Smooth muscle cell (in vitro differentiated cells): Measurements from ENCODE around the gene PDP2. TPM values are rescaled to one million over a fixed set of nuclear protein-coding genes. Genes with fewer than 3 reads are reported as not detected.
"Not testable (repeated sequence)": the region's sequence is repeated elsewhere in the genome, so short reads cannot be mapped to it uniquely, and the experiment has no call there.

Source experiments
- DNase-seq: peaks from one replicate; lab custom pipeline; 2025; ENCODE audit not compliant: unreplicated experiment; lab: John Stamatoyannopoulos, UW
- H2AFZ ChIP-seq: fragments of 200-600 bp; sonication (generic); 2 replicates; pipeline ENCODE4 v1.6.0; 2016; ENCODE audit warnings: antibody characterized with exemption, low read depth, mild to moderate bottlenecking
- H3F3A ChIP-seq: fragments of 200-600 bp; sonication (generic); 2 replicates; pipeline ENCODE4 v1.6.0; 2017; ENCODE audit warnings: antibody characterized with exemption, low read depth
- H3K27ac ChIP-seq: fragments of 200-600 bp; sonication (generic); 2 replicates; pipeline ENCODE4 v1.5.1; 2016; ENCODE audit warnings: low read depth, mild to moderate bottlenecking
- H3K27me3 ChIP-seq: fragments of 200-600 bp; sonication (generic); 2 replicates; pipeline ENCODE4 v1.6.1; 2016; ENCODE audit warnings: low read depth, mild to moderate bottlenecking
- H3K36me3 ChIP-seq: fragments of 200-600 bp; sonication (generic); 2 replicates; pipeline ENCODE4 v1.5.1; 2016; ENCODE audit warnings: low read depth
- H3K4me1 ChIP-seq: fragments of 200-600 bp; sonication (generic); 2 replicates; pipeline ENCODE4 v1.5.1; 2016; ENCODE audit warnings: low read depth
- H3K4me2 ChIP-seq: fragments of 200-600 bp; sonication (generic); 2 replicates; pipeline ENCODE4 v1.6.0; 2016; ENCODE audit warnings: mild to moderate bottlenecking
- H3K4me3 ChIP-seq: fragments of 200-600 bp; sonication (generic); 2 replicates; pipeline ENCODE4 v1.5.1; 2016; ENCODE audit warnings: mild to moderate bottlenecking
- H3K79me2 ChIP-seq: fragments of 200-600 bp; sonication (generic); 2 replicates; pipeline ENCODE4 v1.6.0; 2016; ENCODE audit warnings: low read depth, mild to moderate bottlenecking
- H3K9ac ChIP-seq: fragments of 200-600 bp; sonication (generic); 2 replicates; pipeline ENCODE4 v1.6.0; 2016; ENCODE audit warnings: low read depth
- H3K9me3 ChIP-seq: fragments of 200-600 bp; sonication (generic); replicated peaks from 2 replicates; pipeline ENCODE4 v1.5.1; 2016; ENCODE audit warnings: low read depth
- H4K20me1 ChIP-seq: fragments of 200-600 bp; sonication (generic); 2 replicates; pipeline ENCODE4 v1.6.0; 2016; ENCODE audit warnings: low read depth
- WGBS: methylation state at CpG from one replicate; pipeline ENCODE4 v1.1.7; 2016; ENCODE audit warnings: low lambda C conversion rate; 5-methylcytosine and 5-hydroxymethylcytosine counted together
- polyA plus RNA-seq: library from polyadenylated mRNA; unstranded; fragments of >200 nt; fragmentation: Nextera tagmentation; extraction: Ambion mirVana; gene quantifications from 2 replicates; pipeline ENCODE4 v1.2.1, GENCODE V29; 2016
- total RNA-seq: library from RNA; depleted of rRNA; stranded (reverse); fragments of >200 nt; gene quantifications from 2 replicates; pipeline ENCODE4 v1.2.3, GENCODE V29; 2014
- TF ChIP-seq, protein P1 (sequence below): fragments of 200-600 bp; sonication (generic); IDR thresholded peaks from 2 replicates; pipeline ENCODE4 v1.5.1; 2017; ENCODE audit warnings: borderline replicate concordance, mild to moderate bottlenecking, antibody characterized with exemption; ENCODE audit not compliant: insufficient read depth, poor library complexity, severe bottlenecking

The PDP2 gene
- total and polyA plus RNA-seq, 2 experiments from 2014 or later = 1.1 to 5.7 TPM

DNA sequence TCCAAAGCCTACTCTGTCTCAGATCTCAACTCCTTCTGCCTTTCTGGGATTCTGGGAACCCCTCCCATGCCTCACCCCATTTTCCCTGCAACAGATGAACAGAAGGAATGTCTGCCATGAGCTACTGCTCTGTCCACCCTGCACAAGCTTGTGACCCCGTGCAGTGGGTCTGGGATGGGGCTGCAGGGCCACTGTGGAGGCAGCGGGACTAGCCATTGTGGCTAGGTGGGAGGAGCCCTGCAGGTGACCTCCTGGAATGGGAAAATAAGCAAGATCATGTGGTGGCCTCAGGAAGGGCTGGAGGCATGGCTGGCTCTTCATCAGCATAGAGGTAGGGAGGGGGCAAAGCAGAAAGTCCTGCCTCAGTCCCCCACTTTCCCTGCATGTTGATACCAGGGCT, 13.7 kb downstream of the PDP2 start:
- no peak overlapping the region for H2AFZ ChIP-seq
- no peak overlapping the region for H3K27ac ChIP-seq
- H3K27me3 ChIP-seq = no peaks in the 10 kb centered on the region
- H4K20me1 ChIP-seq = no peaks in the 10 kb centered on the region
- no peaks in the 10 kb centered on the region for H3K79me2 ChIP-seq
- WGBS = 83% methylated on average over 2 of the region's 2 CpGs
- H3K36me3 ChIP-seq = no peaks in the 10 kb centered on the region
- H3K4me1 ChIP-seq = no peaks in the 10 kb centered on the region
- TF ChIP-seq, protein P1, sequence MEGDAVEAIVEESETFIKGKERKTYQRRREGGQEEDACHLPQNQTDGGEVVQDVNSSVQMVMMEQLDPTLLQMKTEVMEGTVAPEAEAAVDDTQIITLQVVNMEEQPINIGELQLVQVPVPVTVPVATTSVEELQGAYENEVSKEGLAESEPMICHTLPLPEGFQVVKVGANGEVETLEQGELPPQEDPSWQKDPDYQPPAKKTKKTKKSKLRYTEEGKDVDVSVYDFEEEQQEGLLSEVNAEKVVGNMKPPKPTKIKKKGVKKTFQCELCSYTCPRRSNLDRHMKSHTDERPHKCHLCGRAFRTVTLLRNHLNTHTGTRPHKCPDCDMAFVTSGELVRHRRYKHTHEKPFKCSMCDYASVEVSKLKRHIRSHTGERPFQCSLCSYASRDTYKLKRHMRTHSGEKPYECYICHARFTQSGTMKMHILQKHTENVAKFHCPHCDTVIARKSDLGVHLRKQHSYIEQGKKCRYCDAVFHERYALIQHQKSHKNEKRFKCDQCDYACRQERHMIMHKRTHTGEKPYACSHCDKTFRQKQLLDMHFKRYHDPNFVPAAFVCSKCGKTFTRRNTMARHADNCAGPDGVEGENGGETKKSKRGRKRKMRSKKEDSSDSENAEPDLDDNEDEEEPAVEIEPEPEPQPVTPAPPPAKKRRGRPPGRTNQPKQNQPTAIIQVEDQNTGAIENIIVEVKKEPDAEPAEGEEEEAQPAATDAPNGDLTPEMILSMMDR = no peak
- no peak overlapping the region for H3K4me3 ChIP-seq
- H3K9ac ChIP-seq = no peak overlapping the region
- DNase-seq = no peak
- H3F3A ChIP-seq = peaks cover 9% of the 10 kb centered on the region
- no peak overlapping the region for H3K4me2 ChIP-seq
- no peaks in the 10 kb centered on the region for H3K9me3 ChIP-seq

DNA sequence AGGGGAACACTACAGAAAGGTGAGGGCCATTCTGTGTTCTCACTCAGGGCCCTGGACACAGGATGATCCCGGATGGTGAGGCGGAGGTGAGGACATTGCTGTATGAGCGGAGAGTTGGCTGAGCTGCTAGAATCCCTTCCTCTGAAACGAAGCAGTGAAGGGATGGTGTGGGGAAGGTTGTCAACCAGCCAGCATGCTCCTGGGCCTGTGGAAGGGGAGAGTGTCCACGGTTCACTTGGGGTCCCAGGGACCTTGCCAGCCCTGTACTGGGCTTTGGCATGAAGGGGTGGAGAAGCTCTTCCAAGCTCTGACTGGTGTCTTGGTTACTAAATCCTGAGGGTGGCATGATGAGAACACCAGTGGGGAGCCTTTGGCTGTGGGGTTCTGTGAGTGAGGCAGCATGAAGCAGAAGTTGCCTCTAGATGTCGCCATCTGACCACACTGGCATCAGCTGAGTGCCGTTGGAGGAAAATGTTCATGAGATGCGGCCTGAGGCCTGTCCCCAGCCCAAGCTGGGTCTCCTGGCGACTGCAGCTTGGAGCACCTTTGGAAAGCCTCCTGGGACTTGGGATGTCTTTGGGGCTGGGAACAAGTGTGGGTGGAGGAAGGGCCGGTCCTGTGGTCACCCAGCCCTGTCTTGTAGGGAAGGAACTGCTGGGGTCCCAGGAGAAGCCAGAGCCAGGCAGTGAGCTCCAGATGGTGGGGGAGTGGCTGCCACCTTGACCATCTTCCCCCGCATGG, 14.8 kb downstream of the PDP2 start:
- H3K36me3 ChIP-seq = no peaks in the 10 kb centered on the region
- H3K79me2 ChIP-seq = no peaks in the 10 kb centered on the region
- H3K4me3 ChIP-seq = no peak overlapping the region
- H3K9me3 ChIP-seq = no peaks in the 10 kb centered on the region
- no peaks in the 10 kb centered on the region for H4K20me1 ChIP-seq
- no peak overlapping the region for H3K27ac ChIP-seq
- H3F3A ChIP-seq = peaks cover 11% of the 10 kb centered on the region
- H3K27me3 ChIP-seq = no peaks in the 10 kb centered on the region
- TF ChIP-seq, protein P1 = peak; percentile 83
- H3K4me2 ChIP-seq = no peak overlapping the region
- H2AFZ ChIP-seq = no peak overlapping the region
- no peak for DNase-seq
- WGBS = 58% methylated on average over 11 of the region's 11 CpGs
- H3K4me1 ChIP-seq = no peaks in the 10 kb centered on the region
- H3K9ac ChIP-seq = no peak overlapping the region

DNA sequence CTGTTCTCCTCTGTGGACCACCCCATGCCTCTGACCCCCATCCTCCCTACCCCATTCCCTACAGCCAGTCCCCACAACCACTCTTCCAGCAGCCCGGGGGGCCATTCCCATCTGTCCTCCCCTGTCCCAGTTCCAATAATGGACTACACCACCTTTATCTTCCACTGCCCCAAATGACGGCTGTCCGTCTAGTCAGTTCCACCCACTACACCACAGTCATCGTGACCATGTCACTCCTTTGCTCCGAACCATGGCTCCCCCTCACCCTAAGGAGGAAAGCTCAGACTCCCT, 15.3 kb downstream of the PDP2 start:
- Histone ChIP-seq H4K20me1 (no peaks in the 10 kb centered on the region), H3K9me3 (no peaks in the 10 kb centered on the region), H3K4me1 (no peaks in the 10 kb centered on the region), H3K4me2 (no peak overlapping the region), H3K36me3 (no peaks in the 10 kb centered on the region), H3K9ac (no peak overlapping the region), H3K27me3 (no peaks in the 10 kb centered on the region), H3K79me2 (no peaks in the 10 kb centered on the region), H3K4me3 (no peak overlapping the region), H3F3A (peaks cover 11% of the 10 kb centered on the region), H2AFZ (no peak overlapping the region), H3K27ac (no peak overlapping the region)
- TF ChIP-seq, protein P1 = no peak
- DNase-seq = no peak
- 97% methylated on average over 5 of the region's 5 CpGs for WGBS

DNA sequence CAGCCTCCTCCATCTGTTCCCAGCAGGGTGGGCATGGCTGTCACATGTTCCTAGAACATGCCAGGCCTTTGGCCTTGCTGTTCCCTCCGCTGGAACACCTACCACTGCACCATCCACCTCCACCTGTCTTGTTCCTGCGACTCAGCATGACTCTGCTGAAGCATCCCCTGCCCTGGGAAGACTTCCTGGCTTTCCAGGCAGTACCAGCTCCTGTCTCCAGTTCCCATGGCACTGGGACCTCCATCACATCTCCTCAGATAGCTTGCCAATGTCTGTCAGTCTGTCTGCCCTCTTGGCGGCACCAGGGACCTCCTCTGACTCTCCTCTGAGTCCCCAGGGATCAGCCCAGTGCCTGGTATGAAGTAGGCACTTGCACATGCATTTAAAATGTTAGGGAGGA, 15.7 kb downstream of the PDP2 start:
- Histone ChIP-seq H3K4me1 (no peaks in the 10 kb centered on the region), H3K4me3 (no peak overlapping the region), H3K36me3 (no peaks in the 10 kb centered on the region), H3K27ac (no peak overlapping the region), H3F3A (peaks cover 11% of the 10 kb centered on the region), H3K27me3 (no peaks in the 10 kb centered on the region), H4K20me1 (no peaks in the 10 kb centered on the region), H3K9me3 (no peaks in the 10 kb centered on the region), H3K9ac (no peak overlapping the region), H2AFZ (no peak overlapping the region), H3K79me2 (no peaks in the 10 kb centered on the region), H3K4me2 (no peak overlapping the region)
- TF ChIP-seq, protein P1 = no peak
- DNase-seq = no peak
- 96% methylated on average over 3 of the region's 3 CpGs for WGBS

DNA sequence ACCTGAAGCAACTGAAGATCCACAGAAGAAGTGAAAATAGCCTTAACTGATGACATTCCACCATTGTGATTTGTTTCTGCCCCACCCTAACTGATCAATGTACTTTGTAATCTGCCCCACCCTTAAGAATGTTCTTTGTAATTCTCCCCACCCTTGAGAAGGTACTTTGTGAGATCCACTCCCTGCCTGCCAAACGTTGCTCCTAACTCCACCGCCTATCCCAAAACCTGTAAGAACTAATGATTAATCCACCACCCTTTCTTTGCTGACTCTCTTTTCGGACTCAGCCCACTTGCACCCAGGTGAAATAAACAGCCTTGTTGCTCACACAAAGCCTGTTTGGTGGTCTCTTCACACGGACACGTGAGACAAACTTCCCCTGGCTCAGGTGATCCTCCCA, 16.4 kb downstream of the PDP2 start:
- H3K4me1 ChIP-seq, H3K79me2 ChIP-seq, H3K4me2 ChIP-seq, H3K27ac ChIP-seq, H3K27me3 ChIP-seq, H3K36me3 ChIP-seq, H2AFZ ChIP-seq, H3K4me3 ChIP-seq, H3K9me3 ChIP-seq, H3K9ac ChIP-seq, DNase-seq, H4K20me1 ChIP-seq: not testable (repeated sequence)
- H3F3A ChIP-seq = peaks cover 11% of the 10 kb centered on the region
- 79% methylated on average over 5 of the region's 5 CpGs for WGBS
